ENCODE data around the gene FAF1. TPM values are rescaled to one million over a fixed set of nuclear protein-coding genes. Genes with fewer than 3 reads are reported as not detected.

FAF1 gene
- total RNA-seq, 1 experiment from 2014 or later: 14.7 TPM

- Histone ChIP-seq H3K9me2 (replicated peaks; ENCODE audit: low read length) (no peaks in the 10 kb centered on the region), H3K4me1 (ENCODE audit: insufficient read depth, low read length) (no peaks in the 10 kb centered on the region), H3K4me3 (ENCODE audit: low read length) (no peak overlapping the region), H3K79me2 (ENCODE audit: low read length) (peaks cover 26% of the 10 kb centered on the region), H3K4me2 (ENCODE audit: low read length) (no peak overlapping the region), H3K9ac (ENCODE audit: low read length) (no peak overlapping the region), H3K36me3 (ENCODE audit: low read depth, low read length) (no peaks in the 10 kb centered on the region), H4K20me1 (ENCODE audit: low read length) (no peaks in the 10 kb centered on the region), H2AFZ (ENCODE audit: low read length) (no peak overlapping the region), H3K27me3 (ENCODE audit: low read length) (no peaks in the 10 kb centered on the region), H3K9me3 (ENCODE audit: low read length) (no peaks in the 10 kb centered on the region), H3F3A (ENCODE audit: low read length, unreplicated experiment) (no peaks in the 10 kb centered on the region), H3K27ac (ENCODE audit: low read length) (no peak overlapping the region)
- TF ChIP-seq EZH2 (IDR thresholded peaks at IDR 0.05; ENCODE audit: low read length, unreplicated experiment): no peak
- no peak for TF ChIP-seq EZH2phosphoT487 (IDR thresholded peaks at IDR 0.05; ENCODE audit: borderline replicate concordance, low read length)
- TF ChIP-seq CTCF (conservative IDR thresholded peaks at IDR 0.05; ENCODE audit: low read depth, low read length): no peak
- ATAC-seq (no peak), DNase-seq (no peak)
- BruUV-seq (replicated peaks): no TSS peak
- intact Hi-C loops (cut with micrococcal nuclease): no loop called here
- POLR2A ChIA-PET (ENCODE audit: unreplicated experiment): no interaction called here
- CTCF ChIA-PET: no interaction called here
Observed at GRCh38 chr1:50847303-50847702, 112.8 kb downstream of the FAF1 start.

GRCh38 chr1:50846224-50846839 lies 113.7 kb downstream of the FAF1 start:
- ChIA-PET CTCF (no interaction called here), POLR2A (ENCODE audit: unreplicated experiment) (no interaction called here)
- Histone ChIP-seq H3K4me2 (ENCODE audit: low read length) (no peak overlapping the region), H3F3A (ENCODE audit: low read length, unreplicated experiment) (no peaks in the 10 kb centered on the region), H3K36me3 (ENCODE audit: low read depth, low read length) (no peaks in the 10 kb centered on the region), H3K4me1 (ENCODE audit: insufficient read depth, low read length) (no peaks in the 10 kb centered on the region), H3K9me2 (replicated peaks; ENCODE audit: low read length) (no peaks in the 10 kb centered on the region), H2AFZ (ENCODE audit: low read length) (no peak overlapping the region), H3K27ac (ENCODE audit: low read length) (no peak overlapping the region), H3K27me3 (ENCODE audit: low read length) (no peaks in the 10 kb centered on the region), H4K20me1 (ENCODE audit: low read length) (no peaks in the 10 kb centered on the region), H3K9ac (ENCODE audit: low read length) (no peak overlapping the region), H3K79me2 (ENCODE audit: low read length) (peaks cover 30% of the 10 kb centered on the region), H3K9me3 (ENCODE audit: low read length) (no peaks in the 10 kb centered on the region), H3K4me3 (ENCODE audit: low read length) (no peak overlapping the region)
- intact Hi-C loops (cut with micrococcal nuclease): no loop called here
- ATAC-seq (no peak), DNase-seq (no peak)
- TF ChIP-seq CTCF (conservative IDR thresholded peaks at IDR 0.05; ENCODE audit: low read depth, low read length) (no peak), EZH2phosphoT487 (IDR thresholded peaks at IDR 0.05; ENCODE audit: borderline replicate concordance, low read length) (no peak), EZH2 (IDR thresholded peaks at IDR 0.05; ENCODE audit: low read length, unreplicated experiment) (no peak)
- BruUV-seq (replicated peaks): no TSS peak

- TF ChIP-seq EZH2 (IDR thresholded peaks at IDR 0.05; ENCODE audit: low read length, unreplicated experiment) (no peak), CTCF (conservative IDR thresholded peaks at IDR 0.05; ENCODE audit: low read depth, low read length) (no peak), EZH2phosphoT487 (IDR thresholded peaks at IDR 0.05; ENCODE audit: borderline replicate concordance, low read length) (no peak)
- H4K20me1 ChIP-seq (ENCODE audit: low read length): no peaks in the 10 kb centered on the region
- POLR2A ChIA-PET (ENCODE audit: unreplicated experiment): no interaction called here
- H3K9me2 ChIP-seq (replicated peaks; ENCODE audit: low read length): no peaks in the 10 kb centered on the region
- CTCF ChIA-PET: no interaction called here
- no peaks in the 10 kb centered on the region for H3K9me3 ChIP-seq (ENCODE audit: low read length)
- H3F3A ChIP-seq (ENCODE audit: low read length, unreplicated experiment): no peaks in the 10 kb centered on the region
- no peak overlapping the region for H3K27ac ChIP-seq (ENCODE audit: low read length)
- H3K36me3 ChIP-seq (ENCODE audit: low read depth, low read length): no peaks in the 10 kb centered on the region
- no peak for DNase-seq
- H3K4me2 ChIP-seq (ENCODE audit: low read length): no peak overlapping the region
- no peak overlapping the region for H3K9ac ChIP-seq (ENCODE audit: low read length)
- H3K79me2 ChIP-seq (ENCODE audit: low read length): peaks cover 23% of the 10 kb centered on the region
- no TSS peak for BruUV-seq (replicated peaks)
- H2AFZ ChIP-seq (ENCODE audit: low read length): no peak overlapping the region
- ATAC-seq: no peak
- no peak overlapping the region for H3K4me3 ChIP-seq (ENCODE audit: low read length)
- intact Hi-C loops (cut with micrococcal nuclease): no loop called here
- no peaks in the 10 kb centered on the region for H3K4me1 ChIP-seq (ENCODE audit: insufficient read depth, low read length)
- H3K27me3 ChIP-seq (ENCODE audit: low read length): no peaks in the 10 kb centered on the region
Observed at GRCh38 chr1:50841791-50842387, 118.2 kb downstream of the FAF1 start.

Measured in PC-3 (cell line).